GM12865 (cell line): Measurements from ENCODE around the gene RAB27B.

Source experiments
- DNase-seq: peaks from one replicate; pipeline ENCODE4 v3.0.0; 2010; ENCODE audit warnings: low read depth
- H3K4me3 ChIP-seq: 2 replicates; pipeline ENCODE4 v1.5.1; 2011; ENCODE audit warnings: mild to moderate bottlenecking, low read depth, low read length, control low read depth
- CTCF ChIP-seq: IDR thresholded peaks from 2 replicates; pipeline ENCODE4 v1.5.1; 2011; ENCODE audit warnings: low read length, control low read depth, low read depth, inconsistent platforms; ENCODE audit not compliant: insufficient read depth; ENCODE audit errors: missing control alignments

Gene RAB27B

GRCh38 chr18:54918060-54918459 lies 89.8 kb downstream of the RAB27B start:
- no peak overlapping the region for H3K4me3 ChIP-seq
- no peak for DNase-seq
- TF ChIP-seq CTCF: no peak

- no peak for TF ChIP-seq CTCF
- DNase-seq: no peak
- no peak overlapping the region for H3K4me3 ChIP-seq
These were observed 91.1 kb downstream of the RAB27B start for GRCh38 chr18:54919412-54919811.

GRCh38 chr18:54923339-54923956 lies 95.2 kb downstream of the RAB27B start:
- H3K4me3 ChIP-seq: no peak overlapping the region
- no peak for DNase-seq
- no peak for TF ChIP-seq CTCF

- TF ChIP-seq CTCF: no peak
- H3K4me3 ChIP-seq: no peak overlapping the region
- no peak for DNase-seq
These were observed 96.7 kb downstream of the RAB27B start for GRCh38 chr18:54924948-54925347.

GRCh38 chr18:54926593-54927325 lies 98.5 kb downstream of the RAB27B start:
- no peak for DNase-seq
- H3K4me3 ChIP-seq: no peak overlapping the region
- no peak for TF ChIP-seq CTCF

GRCh38 chr18:54928236-54928635 lies 100.0 kb downstream of the RAB27B start:
- DNase-seq: no peak
- H3K4me3 ChIP-seq: no peak overlapping the region
- no peak for TF ChIP-seq CTCF
